Endothelial cell of umbilical vein (primary cell): ENCODE measurements around the gene KRT78.

Experiments used
- MYC ChIP-seq: IDR thresholded peaks from one replicate; pipeline ENCODE4 v1.6.1; 2011; ENCODE audit warnings: mild to moderate bottlenecking, low read depth, low read length
- POLR2A ChIP-seq: IDR thresholded peaks from 2 replicates; pipeline ENCODE4 v1.6.1; 2012; ENCODE audit warnings: low read depth, mild to moderate bottlenecking, control low read depth, low read length
- POLR2AphosphoS5 ChIP-seq: IDR thresholded peaks from 2 replicates; pipeline ENCODE4 v1.6.1; 2012; ENCODE audit warnings: low read depth, mild to moderate bottlenecking, control low read depth, low read length, moderate library complexity; ENCODE audit not compliant: insufficient read depth
- TF ChIP-seq, protein P1 (sequence below), 2 donors: IDR thresholded peaks; 1 replicate in 1 of 2; 2 replicates in 1 of 2; pipeline ENCODE4 v1.5.1; 2011; ENCODE audit warnings: low read length in 2 of 2, mild to moderate bottlenecking in 2 of 2, moderate library complexity in 2 of 2, control low read depth in 1 of 2, inconsistent platforms in 1 of 2, low read depth in 1 of 2; ENCODE audit not compliant: insufficient read depth in 1 of 2; ENCODE audit errors: extremely low read depth in 1 of 2

DNA sequence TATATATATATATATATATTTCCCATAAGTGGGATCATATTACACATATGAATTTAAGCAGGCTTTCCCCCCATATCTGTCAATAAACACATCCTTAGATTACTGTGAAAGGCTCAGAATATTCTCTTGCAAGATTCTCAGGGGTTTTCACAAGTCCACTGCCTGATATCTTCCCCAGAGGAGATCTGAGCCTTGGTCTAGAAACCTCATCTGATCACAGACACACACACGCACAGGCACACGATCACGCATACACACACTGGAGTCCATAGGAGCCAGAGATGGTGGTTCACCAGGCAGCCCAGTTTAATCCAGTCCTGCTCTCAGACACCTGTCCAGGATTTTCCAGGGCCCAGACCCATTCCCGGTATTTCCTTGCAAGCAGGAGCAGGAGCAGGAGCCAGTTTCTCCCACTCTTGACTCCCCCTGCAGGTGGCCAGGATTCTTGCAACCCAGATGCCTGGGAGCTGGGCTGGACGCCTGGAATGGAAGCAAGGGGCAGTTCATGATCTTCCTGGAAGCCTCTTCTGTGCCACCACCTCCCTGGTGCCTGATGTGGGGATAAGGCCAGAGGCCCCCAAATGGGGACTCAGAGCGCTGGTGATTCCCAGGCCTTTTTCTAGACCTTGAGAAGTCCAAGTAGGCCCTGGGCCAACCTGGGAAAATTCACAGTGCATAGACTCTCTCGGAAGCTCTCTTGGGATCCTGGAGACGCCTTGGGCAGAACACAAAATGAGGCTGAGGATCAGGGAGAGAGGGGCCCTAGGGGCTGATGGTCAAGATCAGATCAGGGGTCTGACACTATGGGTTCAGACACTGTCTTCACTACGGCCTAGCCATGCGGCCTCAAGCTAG is 16.5 kb upstream of the KRT78 start:
- TF ChIP-seq, protein P1, sequence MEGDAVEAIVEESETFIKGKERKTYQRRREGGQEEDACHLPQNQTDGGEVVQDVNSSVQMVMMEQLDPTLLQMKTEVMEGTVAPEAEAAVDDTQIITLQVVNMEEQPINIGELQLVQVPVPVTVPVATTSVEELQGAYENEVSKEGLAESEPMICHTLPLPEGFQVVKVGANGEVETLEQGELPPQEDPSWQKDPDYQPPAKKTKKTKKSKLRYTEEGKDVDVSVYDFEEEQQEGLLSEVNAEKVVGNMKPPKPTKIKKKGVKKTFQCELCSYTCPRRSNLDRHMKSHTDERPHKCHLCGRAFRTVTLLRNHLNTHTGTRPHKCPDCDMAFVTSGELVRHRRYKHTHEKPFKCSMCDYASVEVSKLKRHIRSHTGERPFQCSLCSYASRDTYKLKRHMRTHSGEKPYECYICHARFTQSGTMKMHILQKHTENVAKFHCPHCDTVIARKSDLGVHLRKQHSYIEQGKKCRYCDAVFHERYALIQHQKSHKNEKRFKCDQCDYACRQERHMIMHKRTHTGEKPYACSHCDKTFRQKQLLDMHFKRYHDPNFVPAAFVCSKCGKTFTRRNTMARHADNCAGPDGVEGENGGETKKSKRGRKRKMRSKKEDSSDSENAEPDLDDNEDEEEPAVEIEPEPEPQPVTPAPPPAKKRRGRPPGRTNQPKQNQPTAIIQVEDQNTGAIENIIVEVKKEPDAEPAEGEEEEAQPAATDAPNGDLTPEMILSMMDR (IDR thresholded peaks at IDR 0.05; ENCODE audit: extremely low read depth in 1 of 2, insufficient read depth in 1 of 2, low read depth in 1 of 2, low read length in 2 of 2) = peak; percentile 85 to 91
- TF ChIP-seq POLR2AphosphoS5 (no peak), MYC (no peak), POLR2A (no peak)
